OCI-LY7 (cell line): ENCODE results near the gene RRP36. TPM values are rescaled to one million over a fixed set of nuclear protein-coding genes. Genes with fewer than 3 reads are reported as not detected.

ENCODE experiments used
- BruUV-seq: library from RNA; stranded (reverse); fragments of 400-500 nt; replicated peaks from 2 replicates; lab custom pipeline; 2021; lab: Mats Ljungman, UMichigan
- CTCF ChIA-PET: fragments of 300-600 bp; sonication (Branson Sonifier 250); formaldehyde crosslinking; loops from one replicate; lab custom pipeline; 2022; ENCODE audit warnings: antibody characterized with exemption; ENCODE audit not compliant: unreplicated experiment; lab: Charles Lee
- POLR2A ChIA-PET: fragments of 300-600 bp; sonication (Branson Sonifier 250); formaldehyde crosslinking; loops from one replicate; lab custom pipeline; 2022; ENCODE audit warnings: antibody characterized with exemption; lab: Charles Lee
- DNase-seq: peaks from one replicate; pipeline ENCODE4 v3.0.0-alpha.2; 2015; ENCODE audit warnings: low spot score
- H2AFZ ChIP-seq: fragments of 200-600 bp; sonication (generic), shearing (Covaris generic); 2 replicates; pipeline ENCODE4 v1.6.1; 2014; ENCODE audit warnings: mild to moderate bottlenecking, antibody characterized with exemption, low read length, moderate library complexity
- H3K27ac ChIP-seq: fragments of 200-600 bp; sonication (generic); 2 replicates; pipeline ENCODE4 v1.5.1; 2014; ENCODE audit warnings: mixed run types, low read depth, mild to moderate bottlenecking, moderate library complexity, low read length, inconsistent platforms; ENCODE audit not compliant: poor library complexity, severe bottlenecking
- H3K36me3 ChIP-seq: fragments of 200-600 bp; sonication (generic); 2 replicates; pipeline ENCODE4 v1.6.1; 2014; ENCODE audit warnings: mild to moderate bottlenecking, antibody characterized with exemption, low read length, moderate library complexity, mixed read lengths; ENCODE audit not compliant: insufficient read depth
- H3K4me1 ChIP-seq: fragments of 200-600 bp; sonication (generic); 2 replicates; pipeline ENCODE4 v1.5.1; 2014; ENCODE audit warnings: mild to moderate bottlenecking, low read length; ENCODE audit not compliant: insufficient read depth, poor library complexity, severe bottlenecking
- H3K4me2 ChIP-seq: fragments of 200-600 bp; sonication (generic); 2 replicates; pipeline ENCODE4 v1.6.1; 2014; ENCODE audit warnings: mild to moderate bottlenecking, low read length
- H3K4me3 ChIP-seq: fragments of 200-600 bp; sonication (generic); 2 replicates; pipeline ENCODE4 v1.5.1; 2014; ENCODE audit warnings: mild to moderate bottlenecking, low read depth, low read length; ENCODE audit not compliant: poor library complexity, severe bottlenecking
- H3K79me2 ChIP-seq: fragments of 200-600 bp; sonication (generic); 2 replicates; pipeline ENCODE4 v1.6.1; 2016; ENCODE audit warnings: low read depth, mild to moderate bottlenecking, low read length, moderate library complexity, mixed read lengths; ENCODE audit not compliant: insufficient read depth
- H3K9me2 ChIP-seq: fragments of 200-600 bp; sonication (generic); 2 replicates; pipeline ENCODE4 v1.6.1; 2016; ENCODE audit warnings: mild to moderate bottlenecking, low read length, mixed read lengths; ENCODE audit not compliant: insufficient read depth
- H3K9me3 ChIP-seq: fragments of 200-600 bp; sonication (generic); 2 replicates; pipeline ENCODE4 v1.6.1; 2014; ENCODE audit warnings: mild to moderate bottlenecking, mixed run types, low read length, mixed read lengths
- H4K20me1 ChIP-seq: fragments of 200-600 bp; sonication (generic); 2 replicates; pipeline ENCODE4 v1.6.1; 2014; ENCODE audit warnings: mild to moderate bottlenecking, antibody characterized with exemption, low read length, moderate library complexity, mixed read lengths; ENCODE audit not compliant: insufficient read depth
- EZH2phosphoT487 ChIP-seq: fragments of 200-600 bp; sonication (generic); IDR thresholded peaks from 2 replicates; pipeline ENCODE4 v1.6.1; 2018; ENCODE audit warnings: low read depth, borderline replicate concordance, mild to moderate bottlenecking, mixed run types, antibody characterized with exemption, low read length, moderate library complexity, mixed read lengths
- intact Hi-C: fragments of 100-400 bp; cut with micrococcal nuclease; formaldehyde crosslinking; loops from one replicate; pipeline ENCODE4 v1.10.0; 2022; ENCODE audit not compliant: unreplicated experiment
- total RNA-seq, 2 experiments: library from RNA; depleted of rRNA in 1 of 2; stranded (reverse); fragments of >200 nt in 1 of 2; shearing (Covaris generic) in 1 of 2; gene quantifications; 2 replicates each; pipeline ENCODE4 v1.2.3, GENCODE V29; 2014 to 2022
- TF ChIP-seq, protein P1 (sequence below): fragments of 200-600 bp; sonication (generic); conservative IDR thresholded peaks from 2 replicates; pipeline ENCODE4 v1.5.1; 2014; ENCODE audit warnings: mild to moderate bottlenecking, antibody characterized with exemption, low read length, moderate library complexity, mixed read lengths

Gene RRP36
- total RNA-seq, 2 experiments from 2014 or later, result 61.1 to 75.9 TPM

DNA sequence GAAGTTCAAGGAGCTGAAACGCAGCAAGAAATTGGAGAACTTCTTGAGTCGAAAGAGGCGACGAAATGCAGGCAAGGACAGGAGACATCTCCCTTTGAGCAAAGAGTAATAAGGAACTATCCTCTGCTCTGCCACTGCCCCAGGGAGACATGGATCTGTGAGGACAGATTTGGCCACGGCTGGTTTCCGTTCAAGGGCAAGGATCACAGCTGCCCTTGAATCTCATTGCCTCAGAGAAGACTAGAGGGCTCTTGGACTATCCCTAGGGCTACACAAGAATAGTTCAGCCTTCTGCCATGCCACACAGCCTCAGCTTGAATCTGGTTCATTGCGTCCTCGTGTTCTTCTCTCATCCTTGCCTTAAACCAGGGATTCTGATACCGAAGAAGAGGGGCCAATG is 7.7 kb downstream of the RRP36 start:
- H3K36me3 ChIP-seq, result peaks cover 91% of the 10 kb centered on the region
- BruUV-seq, result no TSS peak
- intact Hi-C loops, result no loop called here

DNA sequence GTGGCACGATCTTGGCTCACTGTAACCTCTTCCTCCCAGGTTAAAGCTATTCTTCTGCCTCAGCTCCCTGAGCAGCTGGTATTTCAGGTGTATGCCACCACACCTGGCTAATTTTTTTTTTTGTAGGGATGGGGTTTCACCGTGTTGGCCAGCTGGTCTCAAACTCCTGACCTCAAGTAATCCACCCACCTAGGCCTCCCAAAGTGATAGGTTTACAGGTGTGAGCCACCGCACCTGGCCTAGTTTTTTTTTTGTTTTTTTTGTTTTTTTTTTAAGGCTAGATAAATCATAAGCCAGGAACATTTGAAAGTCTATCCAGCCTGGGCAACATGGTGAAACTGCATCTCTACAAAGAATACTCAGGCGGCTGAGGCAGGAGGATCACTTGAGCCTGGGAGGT is 10.9 kb downstream of the RRP36 start:
- CTCF ChIA-PET, result interaction anchor here (1.1 kb wide), 1 partner anchor 142 kb away, joined by 8 read pairs; no protein-coding TSS in a partner anchor
- BruUV-seq, result no TSS peak

More for the DNA sequence above, 7.7 kb downstream of the RRP36 start:
- peaks cover 8% of the 10 kb centered on the region; the same call in 1 of the 2 replicates for H3K79me2 ChIP-seq
- no peaks in the 10 kb centered on the region for H4K20me1 ChIP-seq
- no peaks in the 10 kb centered on the region for H3K4me1 ChIP-seq
- no peak for TF ChIP-seq EZH2phosphoT487
- TF ChIP-seq, protein P1, sequence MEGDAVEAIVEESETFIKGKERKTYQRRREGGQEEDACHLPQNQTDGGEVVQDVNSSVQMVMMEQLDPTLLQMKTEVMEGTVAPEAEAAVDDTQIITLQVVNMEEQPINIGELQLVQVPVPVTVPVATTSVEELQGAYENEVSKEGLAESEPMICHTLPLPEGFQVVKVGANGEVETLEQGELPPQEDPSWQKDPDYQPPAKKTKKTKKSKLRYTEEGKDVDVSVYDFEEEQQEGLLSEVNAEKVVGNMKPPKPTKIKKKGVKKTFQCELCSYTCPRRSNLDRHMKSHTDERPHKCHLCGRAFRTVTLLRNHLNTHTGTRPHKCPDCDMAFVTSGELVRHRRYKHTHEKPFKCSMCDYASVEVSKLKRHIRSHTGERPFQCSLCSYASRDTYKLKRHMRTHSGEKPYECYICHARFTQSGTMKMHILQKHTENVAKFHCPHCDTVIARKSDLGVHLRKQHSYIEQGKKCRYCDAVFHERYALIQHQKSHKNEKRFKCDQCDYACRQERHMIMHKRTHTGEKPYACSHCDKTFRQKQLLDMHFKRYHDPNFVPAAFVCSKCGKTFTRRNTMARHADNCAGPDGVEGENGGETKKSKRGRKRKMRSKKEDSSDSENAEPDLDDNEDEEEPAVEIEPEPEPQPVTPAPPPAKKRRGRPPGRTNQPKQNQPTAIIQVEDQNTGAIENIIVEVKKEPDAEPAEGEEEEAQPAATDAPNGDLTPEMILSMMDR, result no peak
- H2AFZ ChIP-seq, result no peak overlapping the region
- no peaks in the 10 kb centered on the region for H3K9me2 ChIP-seq
- H3K9me3 ChIP-seq, result no peaks in the 10 kb centered on the region
- H3K4me3 ChIP-seq, result no peak overlapping the region
- CTCF ChIA-PET, result no interaction called here
- POLR2A ChIA-PET, result interaction anchor here (1.0 kb wide), 1 partner anchor 102 kb away, joined by 3 read pairs; no protein-coding TSS in a partner anchor
- no peak overlapping the region for H3K4me2 ChIP-seq
- no peak for DNase-seq
- no peak overlapping the region for H3K27ac ChIP-seq

More for the DNA sequence above, 10.9 kb downstream of the RRP36 start:
- Histone ChIP-seq H3K27ac (no peak overlapping the region), H3K4me1 (no peaks in the 10 kb centered on the region), H3K36me3 (peaks cover 77% of the 10 kb centered on the region), H3K9me3 (no peaks in the 10 kb centered on the region), H3K79me2 (no peaks in the 10 kb centered on the region), H2AFZ (no peak overlapping the region), H3K4me2 (no peak overlapping the region), H3K9me2 (no peaks in the 10 kb centered on the region), H4K20me1 (no peaks in the 10 kb centered on the region), H3K4me3 (no peak overlapping the region)
- no peak for TF ChIP-seq EZH2phosphoT487
- TF ChIP-seq, protein P1, result no peak
- intact Hi-C loops, result no loop called here
- POLR2A ChIA-PET, result no interaction called here
- no peak for DNase-seq
